ENCODE measurements around the gene ATP10A. TPM values are rescaled to one million over a fixed set of nuclear protein-coding genes. Genes with fewer than 3 reads are reported as not detected.

ATP10A gene
- total RNA-seq, 1 donor from 2014 or later: 0.26 TPM

GRCh38 chr15:25675396-25675795, 187.7 kb downstream of the ATP10A start:
- TF ChIP-seq CTCF (IDR thresholded peaks at IDR 0.05; ENCODE audit: insufficient read depth, low read length, severe bottlenecking): no peak
- FAIRE-seq (no peak), DNase-seq (ENCODE audit: low read depth) (no peak)
- no peaks in the 10 kb centered on the region for H3K27me3 ChIP-seq (ENCODE audit: control insufficient read depth, insufficient read depth, low read length)
- no peaks in the 10 kb centered on the region for H3K36me3 ChIP-seq (ENCODE audit: control insufficient read depth, insufficient read depth, low read length)
- H3K4me3 ChIP-seq (ENCODE audit: low read depth, low read length): no peak overlapping the region

- Histone ChIP-seq H3K36me3 (ENCODE audit: control insufficient read depth, insufficient read depth, low read length) (no peaks in the 10 kb centered on the region), H3K4me3 (ENCODE audit: low read depth, low read length) (no peak overlapping the region), H3K27me3 (ENCODE audit: control insufficient read depth, insufficient read depth, low read length) (peaks cover 1% of the 10 kb centered on the region)
- DNase-seq (ENCODE audit: low read depth) (no peak), FAIRE-seq (no peak)
- TF ChIP-seq CTCF (IDR thresholded peaks at IDR 0.05; ENCODE audit: insufficient read depth, low read length, severe bottlenecking): no peak
Observed at GRCh38 chr15:25674913-25675312, 188.2 kb downstream of the ATP10A start.

GRCh38 chr15:25673972-25674371, 189.2 kb downstream of the ATP10A start:
- Histone ChIP-seq H3K36me3 (ENCODE audit: control insufficient read depth, insufficient read depth, low read length) (no peaks in the 10 kb centered on the region), H3K27me3 (ENCODE audit: control insufficient read depth, insufficient read depth, low read length) (peaks cover 1% of the 10 kb centered on the region), H3K4me3 (ENCODE audit: low read depth, low read length) (no peak overlapping the region)
- DNase-seq (ENCODE audit: low read depth) (no peak), FAIRE-seq (no peak)
- no peak for TF ChIP-seq CTCF (IDR thresholded peaks at IDR 0.05; ENCODE audit: insufficient read depth, low read length, severe bottlenecking)

- DNase-seq (ENCODE audit: low read depth) (no peak), FAIRE-seq (no peak)
- Histone ChIP-seq H3K4me3 (ENCODE audit: low read depth, low read length) (no peak overlapping the region), H3K36me3 (ENCODE audit: control insufficient read depth, insufficient read depth, low read length) (no peaks in the 10 kb centered on the region), H3K27me3 (ENCODE audit: control insufficient read depth, insufficient read depth, low read length) (peaks cover 1% of the 10 kb centered on the region)
- no peak for TF ChIP-seq CTCF (IDR thresholded peaks at IDR 0.05; ENCODE audit: insufficient read depth, low read length, severe bottlenecking)
Observed at GRCh38 chr15:25673351-25673750, 189.8 kb downstream of the ATP10A start.

- Histone ChIP-seq H3K4me3 (ENCODE audit: low read depth, low read length) (no peak overlapping the region), H3K27me3 (ENCODE audit: control insufficient read depth, insufficient read depth, low read length) (peaks cover 1% of the 10 kb centered on the region), H3K36me3 (ENCODE audit: control insufficient read depth, insufficient read depth, low read length) (no peaks in the 10 kb centered on the region)
- FAIRE-seq: no peak
- DNase-seq (ENCODE audit: low read depth): no peak
- no peak for TF ChIP-seq CTCF (IDR thresholded peaks at IDR 0.05; ENCODE audit: insufficient read depth, low read length, severe bottlenecking)
Observed at GRCh38 chr15:25671132-25671531, 192.0 kb downstream of the ATP10A start.

GRCh38 chr15:25670621-25671020, 192.5 kb downstream of the ATP10A start:
- peaks cover 1% of the 10 kb centered on the region for H3K27me3 ChIP-seq (ENCODE audit: control insufficient read depth, insufficient read depth, low read length)
- FAIRE-seq (no peak), DNase-seq (ENCODE audit: low read depth) (no peak)
- TF ChIP-seq CTCF (IDR thresholded peaks at IDR 0.05; ENCODE audit: insufficient read depth, low read length, severe bottlenecking): no peak
- no peak overlapping the region for H3K4me3 ChIP-seq (ENCODE audit: low read depth, low read length)
- no peaks in the 10 kb centered on the region for H3K36me3 ChIP-seq (ENCODE audit: control insufficient read depth, insufficient read depth, low read length)

All from bronchial epithelial cell (primary cell).